H4 (cell line): ENCODE measurements around the gene NEMF. TPM values are rescaled to one million over a fixed set of nuclear protein-coding genes. Genes with fewer than 3 reads are reported as not detected.
"Not testable (repeated sequence)": the region's sequence is repeated elsewhere in the genome, so short reads cannot be mapped to it uniquely, and the experiment has no call there.

ENCODE experiments used
- DNase-seq: peaks from one replicate; pipeline ENCODE4 v3.0.0-alpha.2; 2015; ENCODE audit warnings: low spot score
- total RNA-seq: library from RNA; depleted of rRNA; stranded (reverse); fragments of >200 nt; shearing (Covaris generic); gene quantifications from 2 replicates; pipeline ENCODE4 v1.2.3, GENCODE V29; 2014

Gene NEMF
- total RNA-seq, 1 experiment from 2014 or later: 30.3 TPM

DNA sequence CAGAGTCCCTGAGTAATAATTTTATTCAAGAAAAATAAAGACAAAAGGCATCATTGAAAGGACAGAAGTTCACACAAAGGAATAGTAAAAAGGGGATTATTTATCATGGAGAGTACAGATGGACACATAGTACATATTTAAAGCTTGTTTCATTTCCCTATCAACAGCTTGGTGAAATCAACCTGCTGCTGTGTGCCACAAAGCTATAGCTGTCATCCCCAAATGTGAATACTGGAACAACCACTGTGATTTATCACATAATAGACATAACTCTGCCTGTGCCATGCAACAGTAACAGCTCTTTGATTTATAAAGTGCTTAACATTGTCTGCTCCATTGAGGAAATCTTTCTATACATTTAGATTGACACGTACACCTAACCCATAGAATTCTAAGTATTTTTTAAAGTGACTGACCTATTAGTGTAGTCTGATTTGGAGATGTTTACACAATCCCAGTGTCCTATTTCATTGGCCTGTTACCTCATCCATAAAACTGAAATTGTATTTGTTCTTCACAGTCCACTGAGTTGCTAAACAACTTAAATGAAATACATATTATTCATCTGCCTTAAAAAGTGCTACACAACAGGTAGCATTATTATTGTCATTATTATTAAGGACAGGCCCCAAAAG, 3.3 kb downstream of the NEMF start:
- no peak for DNase-seq

GRCh38 chr14:49828640-49829039, 23.9 kb downstream of the NEMF start:
- no peak for DNase-seq

- DNase-seq: no peak
Measured at GRCh38 chr14:49820176-49820575, 32.4 kb downstream of the NEMF start.

DNA sequence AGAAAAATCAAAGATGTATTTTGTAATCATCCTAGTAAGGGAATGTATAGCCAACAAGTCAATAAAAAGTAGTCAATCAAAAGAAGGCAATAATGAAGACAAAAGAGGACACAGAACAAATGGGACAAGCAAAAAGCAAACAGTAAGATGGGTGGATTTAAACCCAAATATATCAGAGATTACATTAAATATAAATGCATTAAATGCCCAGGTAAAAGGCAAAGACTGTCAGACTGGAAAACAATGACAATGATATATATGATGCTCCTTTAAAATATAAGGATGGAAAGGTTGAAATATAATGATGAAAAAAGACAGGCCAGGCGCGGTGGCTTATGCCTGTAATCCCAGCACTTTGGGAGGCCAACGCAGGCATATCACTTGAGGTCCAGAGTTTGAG, 35.7 kb downstream of the NEMF start:
- no peak for DNase-seq

DNA sequence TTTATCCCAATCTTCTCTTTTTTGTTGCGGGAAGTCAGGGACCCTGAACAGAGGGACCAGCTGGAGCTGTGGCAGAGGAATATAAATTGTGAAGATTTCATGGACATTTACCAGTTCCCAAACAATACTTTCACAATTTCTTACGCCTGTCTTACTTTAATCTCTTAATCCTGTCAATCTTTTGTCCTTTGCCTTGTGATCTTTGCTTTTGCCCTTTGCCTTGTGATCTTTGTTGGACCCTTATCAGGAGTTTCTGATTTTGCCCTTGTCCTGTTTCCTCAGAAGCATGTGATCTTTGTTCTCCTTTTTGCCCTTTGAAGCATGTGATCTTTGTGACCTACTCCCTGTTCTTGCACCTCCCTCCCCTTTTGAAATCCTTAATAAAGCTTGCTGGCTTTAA, 36.5 kb downstream of the NEMF start:
- DNase-seq: not testable (repeated sequence)

DNA sequence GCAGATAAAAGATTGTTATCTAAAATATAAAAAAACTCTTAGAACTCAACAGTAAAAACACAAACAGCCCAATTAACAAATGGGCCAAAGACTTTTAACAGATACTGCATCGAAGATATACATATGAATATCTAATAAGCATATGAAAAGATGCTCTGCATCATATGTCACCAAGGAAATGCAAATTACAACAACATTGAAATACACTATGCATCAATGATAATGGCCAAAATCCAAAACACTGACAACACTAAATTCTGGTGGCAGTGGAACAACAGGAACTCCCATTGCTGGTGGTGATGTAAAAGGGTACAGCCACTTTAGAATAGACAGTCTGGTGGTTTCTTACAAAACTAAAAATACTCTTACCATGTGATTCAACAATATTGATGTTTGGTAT, 43.8 kb downstream of the NEMF start:
- no peak for DNase-seq

GRCh38 chr14:49796025-49796424, 56.6 kb downstream of the NEMF start:
- no peak for DNase-seq

DNA sequence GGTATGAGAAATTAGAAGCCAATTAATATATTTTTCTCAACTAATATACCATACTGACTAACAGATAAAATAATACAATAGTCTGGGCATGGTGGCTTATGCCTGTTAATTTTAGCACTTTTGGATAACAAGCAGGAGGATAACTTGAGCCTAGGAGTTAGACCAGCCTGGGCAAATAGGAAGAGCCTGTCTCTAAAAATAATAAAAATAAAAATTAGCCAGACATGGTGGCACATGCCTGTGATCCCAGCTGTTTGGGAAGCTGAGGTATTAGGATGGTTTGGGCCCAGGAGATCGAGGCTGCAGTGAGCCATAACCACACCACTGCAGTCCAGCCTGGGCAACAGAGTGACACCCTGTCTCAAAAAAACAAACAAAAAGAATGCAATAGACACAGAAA, 60.0 kb downstream of the NEMF start:
- no peak for DNase-seq

GRCh38 chr14:49786315-49786714, 66.3 kb downstream of the NEMF start:
- no peak for DNase-seq

DNA sequence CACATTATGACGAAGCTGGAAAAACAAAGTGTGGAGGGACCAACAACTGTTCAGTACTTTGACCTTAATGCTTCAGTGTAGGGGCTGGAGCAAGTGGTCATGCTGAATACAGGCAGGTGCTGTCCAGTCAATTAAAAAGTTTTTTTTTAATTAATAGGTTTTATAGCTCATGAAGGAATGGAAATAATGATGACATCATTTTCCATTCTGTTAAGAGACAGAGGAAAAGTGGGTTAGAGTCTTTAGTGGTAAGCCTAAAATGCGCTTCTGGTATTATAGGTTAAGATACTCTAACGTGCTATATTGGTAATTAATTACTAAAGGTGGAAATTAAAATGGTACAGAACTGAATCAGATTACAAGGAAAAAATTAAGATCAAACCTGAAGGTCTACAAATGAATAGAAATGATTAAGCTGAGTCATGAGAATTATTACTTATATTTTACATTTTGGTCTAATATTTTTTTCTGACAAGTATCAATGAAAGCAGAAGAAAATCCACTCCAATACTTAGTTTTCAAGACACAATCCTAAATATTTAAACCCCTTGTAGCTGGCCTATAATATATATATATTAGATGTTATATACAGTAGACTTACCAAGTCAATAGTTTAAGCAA, 69.1 kb downstream of the NEMF start:
- no peak for DNase-seq

DNA sequence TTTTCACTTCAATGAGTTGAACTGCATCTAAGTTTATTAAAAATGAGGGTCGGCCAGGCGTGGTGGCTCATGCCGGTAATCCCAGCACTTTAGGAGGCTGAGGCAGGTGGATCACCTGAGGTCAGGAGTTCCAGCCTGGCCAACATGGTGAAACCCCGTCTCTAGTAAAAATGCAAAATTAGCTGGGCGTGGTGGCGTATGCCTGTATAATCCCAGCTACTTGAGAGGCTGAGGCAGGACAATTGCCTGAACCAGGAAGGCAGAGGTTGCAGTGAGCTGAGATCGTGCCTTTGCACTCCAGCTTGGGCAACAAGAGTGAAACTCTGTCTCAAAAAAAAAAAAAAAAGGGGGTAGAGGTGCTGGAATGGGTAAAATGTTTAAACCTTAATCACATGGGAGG, 71.5 kb downstream of the NEMF start:
- not testable (repeated sequence) for DNase-seq

DNA sequence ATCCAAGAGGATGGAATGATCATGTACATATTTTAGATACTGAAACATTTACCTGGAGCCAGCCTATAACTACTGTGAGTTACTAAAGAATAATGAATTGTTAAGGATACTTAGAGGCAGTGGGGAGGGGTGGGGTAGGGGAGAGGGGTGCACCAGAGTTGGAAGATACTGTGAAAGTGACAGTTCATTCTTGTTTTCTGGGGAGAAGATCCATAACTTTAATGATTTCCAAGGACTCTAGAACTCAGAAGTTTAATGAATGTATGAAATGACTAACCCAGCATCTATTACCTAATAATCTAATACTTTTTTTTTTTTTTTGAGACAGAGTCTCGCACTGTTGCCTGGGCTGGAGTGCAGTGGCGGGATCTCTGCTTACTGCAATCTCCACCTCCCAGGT, 74.2 kb downstream of the NEMF start:
- DNase-seq: no peak

- no peak for DNase-seq
Measured at GRCh38 chr14:49774106-49774505, 78.5 kb downstream of the NEMF start.

DNA sequence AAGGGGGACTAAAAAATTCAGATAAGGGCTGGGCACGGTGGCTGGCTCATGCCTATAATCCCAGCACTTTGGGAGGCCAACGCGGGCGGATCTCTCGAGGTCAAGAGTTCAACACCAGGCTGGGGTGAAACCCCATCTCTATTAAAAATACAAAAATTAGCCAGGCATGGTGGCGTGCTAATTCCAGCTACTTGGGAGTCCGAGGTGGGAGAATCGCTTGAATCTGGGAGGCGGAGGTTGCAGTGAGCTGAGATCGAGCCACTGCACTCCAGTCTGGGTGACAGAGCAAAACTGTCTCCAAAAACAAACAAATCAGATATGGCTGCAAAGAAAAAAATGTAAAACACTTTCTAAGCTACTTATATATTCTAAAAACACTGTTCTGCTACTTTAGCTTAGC, 80.9 kb downstream of the NEMF start:
- DNase-seq: not testable (repeated sequence)

DNA sequence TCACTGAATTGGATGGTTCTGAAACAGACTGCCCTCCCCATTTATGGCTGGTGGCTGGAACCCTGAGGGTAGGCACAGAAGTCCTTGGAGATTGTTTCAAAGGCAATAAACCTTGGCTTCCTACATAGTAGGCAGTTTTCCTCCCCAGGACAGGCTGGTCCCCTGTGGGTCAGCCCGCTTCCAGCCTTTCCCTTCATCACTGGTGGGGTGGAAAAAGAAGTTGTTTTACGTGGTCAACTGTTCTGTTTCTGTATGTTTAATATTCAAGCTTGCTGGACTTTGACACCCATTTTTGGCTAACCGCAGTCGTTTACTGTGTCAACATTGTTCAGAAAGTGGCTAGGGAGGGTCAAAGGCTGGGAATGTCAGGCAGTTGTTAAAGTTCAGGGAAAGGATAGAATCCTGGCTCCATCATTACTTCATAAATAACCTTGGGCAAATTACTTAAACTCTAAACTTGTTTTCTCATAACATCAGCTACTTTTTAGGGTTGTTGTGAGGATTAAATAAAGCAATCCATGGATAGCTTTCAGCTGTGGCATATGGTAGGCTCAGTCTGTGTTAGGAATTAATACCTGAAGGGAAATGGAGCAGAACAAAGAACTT, 82.3 kb downstream of the NEMF start:
- DNase-seq: peak; percentile 27

- DNase-seq: no peak
Measured at GRCh38 chr14:49769581-49770211, 82.9 kb downstream of the NEMF start.

DNA sequence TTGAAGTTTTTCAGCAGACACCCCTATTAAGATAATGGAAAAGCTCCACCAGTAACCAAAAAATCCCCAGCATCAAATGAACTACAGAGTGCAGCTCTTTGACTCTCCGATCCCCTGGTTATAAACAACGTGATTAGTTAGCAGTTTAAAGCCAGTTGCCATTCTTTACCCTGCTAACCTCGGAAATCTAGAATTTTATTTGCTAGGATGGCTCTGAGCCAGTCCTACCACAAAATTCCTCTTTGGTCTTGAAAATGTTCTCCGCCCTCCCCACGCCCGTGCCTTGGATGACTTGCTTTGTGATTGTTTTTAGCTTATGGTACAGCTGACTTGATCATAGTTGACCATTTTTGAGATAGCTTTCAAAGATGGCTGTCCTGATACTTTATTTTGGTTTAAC, 83.4 kb downstream of the NEMF start:
- peak; percentile 18 for DNase-seq

DNA sequence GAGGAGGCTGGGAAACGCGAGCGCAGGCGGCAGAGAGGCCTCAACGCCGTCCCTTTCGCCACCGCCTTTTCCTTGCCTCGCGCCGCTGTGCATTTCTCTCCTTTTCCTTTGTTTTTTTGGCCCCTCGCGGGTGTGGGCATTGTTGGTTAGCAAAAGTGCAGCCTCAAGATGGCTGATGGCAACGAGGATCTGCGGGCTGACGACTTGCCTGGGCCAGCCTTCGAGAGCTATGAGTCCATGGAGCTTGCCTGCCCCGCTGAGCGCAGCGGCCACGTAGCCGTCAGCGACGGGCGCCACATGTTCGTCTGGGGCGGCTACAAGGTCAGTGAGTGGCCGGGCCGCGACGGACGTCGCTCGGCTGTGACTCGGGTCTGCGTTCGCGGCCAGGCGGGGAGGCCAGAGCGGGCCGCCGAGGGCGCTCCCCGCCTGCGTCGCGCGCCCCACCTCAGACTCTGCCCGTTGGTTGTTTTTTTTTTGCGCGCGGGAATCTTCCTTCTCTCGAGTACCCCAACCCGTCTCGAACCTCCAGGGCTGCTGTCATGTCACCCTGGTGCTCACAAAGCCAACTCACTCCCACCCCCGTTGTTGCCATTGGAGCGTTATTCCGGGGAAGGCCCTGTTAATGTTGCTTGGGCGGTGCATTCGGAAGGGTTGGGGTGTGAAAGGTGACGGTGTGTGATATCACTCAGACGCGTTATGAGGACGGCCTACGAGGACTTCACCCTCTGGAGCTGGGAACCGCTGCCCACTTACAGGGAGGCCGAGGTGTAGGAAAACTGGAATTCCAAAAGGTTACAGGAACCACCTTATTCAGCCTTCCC, 84.1 kb downstream of the NEMF start:
- peak; percentile 18 for DNase-seq

GRCh38 chr14:49767571-49768300, 84.9 kb downstream of the NEMF start, which contains the start of gene KLHDC2:
KLHDC2 (plus strand) TSS chr14:49768153; CDS start chr14:49768469, 316 bp downstream.
- DNase-seq: peak; percentile 78

DNA sequence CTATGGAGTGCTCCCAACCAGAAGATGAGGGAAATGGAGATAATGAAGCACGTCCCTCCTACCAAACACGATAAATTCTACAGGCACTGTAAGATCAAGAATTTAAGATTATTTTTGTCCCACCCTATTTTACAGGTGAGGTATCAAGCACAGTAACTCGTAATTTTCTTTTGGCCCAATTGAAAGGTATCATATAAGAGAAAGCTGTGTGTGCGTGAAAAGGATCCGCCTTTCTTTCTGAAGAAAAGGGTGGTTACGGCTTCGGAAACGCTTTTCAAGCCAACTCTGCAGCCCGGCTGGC, 85.4 kb downstream of the NEMF start:
- DNase-seq: no peak

- no peak for DNase-seq
Measured at GRCh38 chr14:49766839-49767238, 85.7 kb downstream of the NEMF start.
